Measurements from ENCODE around the gene ARPP21.
A peak's percentile ranks its signal among the peaks of the same experiment; 100 is the strongest.

ARPP21 gene

DNA sequence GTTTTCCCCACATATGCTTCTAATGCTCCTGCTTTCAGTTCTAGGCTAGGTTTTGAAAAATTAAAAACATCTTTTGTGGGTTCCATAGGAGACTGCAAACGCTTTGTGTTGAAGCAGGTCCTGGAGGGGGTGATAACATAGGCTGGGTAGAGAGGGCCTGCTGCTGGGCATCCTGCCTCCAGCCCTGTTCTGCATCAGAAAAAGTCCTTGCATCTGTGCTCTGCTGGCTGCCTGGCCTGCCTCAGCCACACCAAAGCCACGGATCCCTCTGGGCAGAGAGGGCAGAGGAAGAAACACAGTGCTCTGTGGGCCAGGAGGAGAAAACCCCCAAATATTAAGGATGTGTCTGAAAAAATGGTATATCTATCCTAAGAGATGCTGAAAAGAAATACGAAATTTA, 3.9 kb upstream of the ARPP21 start:
- TF ChIP-seq, protein P1, sequence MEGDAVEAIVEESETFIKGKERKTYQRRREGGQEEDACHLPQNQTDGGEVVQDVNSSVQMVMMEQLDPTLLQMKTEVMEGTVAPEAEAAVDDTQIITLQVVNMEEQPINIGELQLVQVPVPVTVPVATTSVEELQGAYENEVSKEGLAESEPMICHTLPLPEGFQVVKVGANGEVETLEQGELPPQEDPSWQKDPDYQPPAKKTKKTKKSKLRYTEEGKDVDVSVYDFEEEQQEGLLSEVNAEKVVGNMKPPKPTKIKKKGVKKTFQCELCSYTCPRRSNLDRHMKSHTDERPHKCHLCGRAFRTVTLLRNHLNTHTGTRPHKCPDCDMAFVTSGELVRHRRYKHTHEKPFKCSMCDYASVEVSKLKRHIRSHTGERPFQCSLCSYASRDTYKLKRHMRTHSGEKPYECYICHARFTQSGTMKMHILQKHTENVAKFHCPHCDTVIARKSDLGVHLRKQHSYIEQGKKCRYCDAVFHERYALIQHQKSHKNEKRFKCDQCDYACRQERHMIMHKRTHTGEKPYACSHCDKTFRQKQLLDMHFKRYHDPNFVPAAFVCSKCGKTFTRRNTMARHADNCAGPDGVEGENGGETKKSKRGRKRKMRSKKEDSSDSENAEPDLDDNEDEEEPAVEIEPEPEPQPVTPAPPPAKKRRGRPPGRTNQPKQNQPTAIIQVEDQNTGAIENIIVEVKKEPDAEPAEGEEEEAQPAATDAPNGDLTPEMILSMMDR (conservative IDR thresholded peaks at IDR 0.05; ENCODE audit: low read depth, low read length) = no peak
- H3K4me3 ChIP-seq (ENCODE audit: low read depth, low read length) = no peak overlapping the region
- DNase-seq (ENCODE audit: low read depth) = no peak

DNA sequence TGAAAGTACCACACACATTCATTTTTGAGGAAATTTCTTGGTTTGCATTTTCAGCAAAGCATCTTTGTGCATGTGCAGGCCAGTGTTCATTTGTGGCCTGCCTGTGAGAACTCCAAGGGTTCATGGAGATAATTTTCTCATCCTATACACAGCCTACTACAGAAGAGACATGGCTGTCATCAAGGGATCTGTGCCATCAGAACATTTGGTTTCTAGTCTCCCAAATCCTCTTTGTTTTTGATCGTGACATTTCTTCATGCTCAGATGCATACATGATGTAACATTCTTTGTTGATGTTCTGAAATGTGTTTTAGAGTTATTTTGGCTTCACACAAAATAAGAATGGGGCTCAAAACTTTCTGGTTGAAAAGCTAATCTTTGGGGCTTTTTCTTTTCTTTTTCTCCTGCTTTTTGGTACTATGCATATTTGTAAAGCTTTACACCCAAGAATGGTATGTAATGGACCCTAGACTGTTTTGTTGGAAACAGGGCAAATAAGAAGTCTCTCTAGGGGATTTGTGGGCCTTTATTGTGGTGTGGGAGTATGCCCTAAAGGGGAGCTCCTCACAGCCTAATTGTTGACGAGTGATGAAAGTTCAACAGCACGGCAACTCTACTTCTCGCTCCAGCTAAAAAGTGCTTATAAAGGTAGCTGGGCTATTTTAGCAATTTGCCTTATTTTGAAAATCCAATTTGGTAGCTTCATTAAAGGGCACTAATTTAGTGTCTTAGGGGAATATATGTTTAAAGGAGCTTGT, 3.2 kb upstream of the ARPP21 start:
- H3K4me3 ChIP-seq (ENCODE audit: low read depth, low read length) = no peak overlapping the region

DNA sequence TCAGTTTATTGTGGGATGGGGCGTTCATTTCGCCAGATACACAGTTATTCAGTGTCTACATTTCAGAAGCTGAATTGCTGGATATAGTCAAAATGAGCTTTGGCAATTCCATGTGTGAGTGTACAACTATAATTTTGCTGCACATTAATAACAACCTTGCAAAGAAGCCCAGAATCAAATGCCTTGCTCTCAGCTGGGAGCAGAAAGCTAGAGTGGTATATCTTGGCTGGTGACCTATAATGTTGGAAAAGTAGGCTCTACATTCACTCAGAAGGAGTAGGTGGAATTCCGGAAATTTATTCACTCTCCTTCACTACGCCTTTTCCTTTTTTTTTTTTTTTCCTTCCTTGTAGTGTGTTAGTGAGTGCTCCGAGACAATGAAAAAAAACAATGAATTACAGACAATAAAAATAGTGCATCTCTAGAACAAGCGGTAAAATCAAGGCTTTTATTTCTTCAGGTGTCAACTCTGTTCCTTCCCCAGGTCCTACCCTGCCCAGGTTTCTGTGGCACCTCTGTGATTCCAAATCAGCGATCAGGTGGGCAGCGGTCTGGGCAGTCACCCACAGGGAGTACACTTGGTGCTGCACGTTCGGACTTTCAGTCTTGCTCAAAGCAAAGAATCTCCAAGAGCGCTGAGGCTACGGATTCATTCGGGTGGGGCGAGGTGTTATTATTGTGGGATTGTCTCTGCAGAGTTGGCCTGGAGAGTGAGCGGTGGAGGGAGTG, 910 bp upstream of the ARPP21 start:
- DNase-seq (ENCODE audit: low read depth) = no peak
- H3K4me3 ChIP-seq (ENCODE audit: low read depth, low read length) = no peak overlapping the region
- TF ChIP-seq, protein P1 (conservative IDR thresholded peaks at IDR 0.05; ENCODE audit: low read depth, low read length) = no peak

More for the DNA sequence above, 3.2 kb upstream of the ARPP21 start:
- TF ChIP-seq, protein P1 (conservative IDR thresholded peaks at IDR 0.05; ENCODE audit: low read depth, low read length) = no peak
- no peak for DNase-seq (ENCODE audit: low read depth)

DNA sequence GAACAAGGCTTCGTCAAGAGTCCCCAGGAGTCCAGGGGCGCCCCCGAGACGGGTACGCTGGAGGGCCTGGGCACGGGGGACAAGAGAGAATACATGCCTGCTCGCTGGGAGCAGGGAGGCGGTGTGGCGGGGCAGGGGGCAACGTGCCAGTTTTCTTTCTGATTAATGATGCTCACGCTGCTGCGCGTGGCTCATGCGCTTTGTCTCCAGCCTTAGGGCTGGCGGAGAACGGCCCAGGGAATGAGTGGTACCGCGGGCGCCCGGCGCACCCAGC, 408 bp upstream of the ARPP21 start:
- TF ChIP-seq, protein P1 (conservative IDR thresholded peaks at IDR 0.05; ENCODE audit: low read depth, low read length) = no peak
- peak overlapping the region; percentile 54 for H3K4me3 ChIP-seq (ENCODE audit: low read depth, low read length)

DNA sequence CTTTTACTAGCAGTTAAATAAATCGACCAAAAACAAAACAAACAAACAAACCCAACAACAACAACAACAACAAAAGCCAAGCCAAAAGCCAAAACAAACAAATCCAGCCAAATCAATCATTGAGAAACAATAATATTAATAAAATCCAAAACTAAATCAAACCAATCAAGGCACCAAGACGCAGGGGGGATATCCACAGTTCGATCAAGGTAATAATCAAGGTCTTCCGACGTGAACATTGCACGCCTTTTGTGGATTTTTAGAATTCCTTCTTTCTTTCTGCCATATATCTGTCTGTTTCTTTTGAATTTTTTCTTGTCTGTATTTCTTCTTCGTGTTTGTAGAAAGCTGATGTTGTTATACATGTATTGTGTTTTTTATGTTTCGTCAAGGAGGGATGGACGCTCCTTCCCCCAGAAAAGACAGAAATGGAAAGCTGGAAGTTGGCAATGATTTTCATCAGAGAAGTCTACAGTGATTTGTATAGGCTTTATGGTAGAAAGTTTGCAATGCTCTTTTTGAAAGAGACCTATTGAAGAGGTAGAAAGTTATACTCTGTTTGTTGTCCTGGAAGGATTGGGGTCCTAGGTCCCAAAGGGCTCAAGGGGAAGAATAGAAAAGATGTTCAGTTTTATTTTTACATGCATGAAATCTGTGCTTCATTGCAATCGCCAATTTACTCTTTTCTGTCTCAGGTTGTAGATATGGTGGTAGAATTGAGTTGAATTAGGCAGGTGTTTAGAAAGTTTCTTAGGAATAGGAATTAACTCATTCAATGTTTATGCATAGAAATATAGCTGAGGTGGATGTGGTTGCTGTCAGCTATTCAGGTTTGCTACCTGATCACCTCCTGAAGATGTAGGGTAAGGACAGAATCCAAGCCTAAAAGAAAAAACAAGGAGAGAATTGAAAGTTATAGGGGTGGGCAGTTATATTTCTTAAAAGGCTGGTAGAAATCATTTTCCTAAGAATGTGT, 1.2 kb downstream of the ARPP21 start:
- DNase-seq (ENCODE audit: low read depth) = no peak
- no peak overlapping the region for H3K4me3 ChIP-seq (ENCODE audit: low read depth, low read length)
- TF ChIP-seq, protein P1 (conservative IDR thresholded peaks at IDR 0.05; ENCODE audit: low read depth, low read length) = no peak

More for the DNA sequence above, 408 bp upstream of the ARPP21 start:
- no peak for DNase-seq (ENCODE audit: low read depth)

DNA sequence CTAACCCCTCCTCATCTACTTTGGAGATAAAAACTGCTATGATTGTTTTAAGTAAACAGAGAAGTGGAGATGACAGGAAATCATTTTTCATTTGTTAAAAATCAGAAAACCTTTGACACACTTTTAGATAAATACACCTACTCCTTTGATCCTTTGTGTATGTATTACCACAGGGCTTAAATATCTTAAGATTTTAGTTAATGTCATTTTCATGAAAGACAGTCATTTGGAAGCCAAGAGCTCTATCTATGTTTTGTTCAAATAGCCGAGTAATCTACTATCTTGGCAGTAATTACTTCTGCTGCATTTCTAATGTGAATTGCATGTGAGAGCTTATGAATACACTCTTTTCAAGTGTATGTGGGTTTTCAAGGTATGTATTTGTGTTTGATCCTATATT, 2.0 kb downstream of the ARPP21 start:
- TF ChIP-seq, protein P1 (conservative IDR thresholded peaks at IDR 0.05; ENCODE audit: low read depth, low read length) = no peak
- DNase-seq (ENCODE audit: low read depth) = no peak
- H3K4me3 ChIP-seq (ENCODE audit: low read depth, low read length) = no peak overlapping the region

All from choroid plexus epithelial cell (primary cell).